Mesenchymal stem cell (in vitro differentiated cells and primary cell): Measurements from ENCODE around the gene BIRC7.
A peak's percentile ranks its signal among the peaks of the same experiment; 100 is the strongest.

Experiments used
- DNase-seq: peaks from one replicate; pipeline ENCODE4 v3.0.0-alpha.2; 2013
- H2AFZ ChIP-seq: one replicate; pipeline ENCODE4 v1.6.1; 2013; ENCODE audit warnings: low read depth, mild to moderate bottlenecking, control low read depth, inconsistent platforms, low read length, moderate library complexity
- H2AK5ac ChIP-seq: 2 replicates; pipeline ENCODE4 v1.6.1; 2013; ENCODE audit warnings: low read length, moderate library complexity, mild to moderate bottlenecking, inconsistent platforms; ENCODE audit not compliant: severe bottlenecking
- H2BK120ac ChIP-seq: one replicate; pipeline ENCODE4 v1.6.1; 2013; ENCODE audit warnings: low read depth, mild to moderate bottlenecking, inconsistent platforms, low read length, moderate library complexity
- H2BK12ac ChIP-seq, 2 experiments: one replicate each; pipeline ENCODE4 v1.6.1; 2013; ENCODE audit warnings: inconsistent platforms in 2 of 2, low read length in 2 of 2, mild to moderate bottlenecking in 2 of 2, moderate library complexity in 2 of 2, control low read depth in 1 of 2
- H2BK15ac ChIP-seq: one replicate; pipeline ENCODE4 v1.6.1; 2013; ENCODE audit warnings: mild to moderate bottlenecking, low read depth, inconsistent platforms; ENCODE audit not compliant: poor library complexity, severe bottlenecking
- H2BK5ac ChIP-seq: 2 replicates; pipeline ENCODE4 v1.6.1; 2013; ENCODE audit warnings: low read depth, mild to moderate bottlenecking, low read length, control low read depth, inconsistent platforms; ENCODE audit not compliant: poor library complexity, severe bottlenecking
- H3K14ac ChIP-seq, 2 experiments: one replicate each; pipeline ENCODE4 v1.6.1; 2013; ENCODE audit warnings: inconsistent platforms in 2 of 2, low read length in 2 of 2, control low read depth in 1 of 2, mild to moderate bottlenecking in 1 of 2, moderate library complexity in 1 of 2
- H3K18ac ChIP-seq, 2 experiments: one replicate each; pipeline ENCODE4 v1.6.1; 2013; ENCODE audit warnings: inconsistent platforms in 2 of 2, low read length in 2 of 2, control low read depth in 1 of 2, low read depth in 1 of 2, mild to moderate bottlenecking in 1 of 2
- H3K23ac ChIP-seq, 2 experiments: one replicate each; pipeline ENCODE4 v1.6.1; 2013; ENCODE audit warnings: inconsistent platforms in 2 of 2, low read length in 2 of 2, mild to moderate bottlenecking in 2 of 2, moderate library complexity in 2 of 2, control low read depth in 1 of 2
- H3K27ac ChIP-seq: 2 replicates; pipeline ENCODE4 v1.5.1; 2013; ENCODE audit warnings: mild to moderate bottlenecking, moderate library complexity, low read length, control low read depth, inconsistent platforms; ENCODE audit not compliant: poor library complexity, severe bottlenecking
- H3K27me3 ChIP-seq, 2 experiments: 2 replicates each; pipeline versions ENCODE4 v1.6.1 to v1.7.0; 2013; ENCODE audit warnings: low read length in 2 of 2, mild to moderate bottlenecking in 2 of 2, moderate library complexity in 2 of 2, control low read depth in 1 of 2, inconsistent platforms in 1 of 2; ENCODE audit not compliant: control insufficient read depth in 1 of 2, insufficient read depth in 1 of 2
- H3K36me3 ChIP-seq, 2 experiments: 2 replicates each; pipeline versions ENCODE4 v1.6.1 to v1.7.0; 2013; ENCODE audit warnings: low read length in 2 of 2, control low read depth in 1 of 2, inconsistent platforms in 1 of 2, low read depth in 1 of 2, mild to moderate bottlenecking in 1 of 2; ENCODE audit not compliant: insufficient read depth in 2 of 2, control insufficient read depth in 1 of 2
- H3K4ac ChIP-seq, 2 experiments: one replicate each; pipeline ENCODE4 v1.6.1; 2013; ENCODE audit warnings: inconsistent platforms in 2 of 2, low read length in 2 of 2, mild to moderate bottlenecking in 2 of 2, moderate library complexity in 2 of 2, control low read depth in 1 of 2, low read depth in 1 of 2
- H3K4me1 ChIP-seq: 2 replicates; pipeline ENCODE4 v1.6.1; 2013; ENCODE audit warnings: low read depth, low read length, control low read depth; ENCODE audit not compliant: control insufficient read depth, insufficient read depth
- H3K4me2 ChIP-seq: 2 replicates; pipeline ENCODE4 v1.6.1; 2013; ENCODE audit warnings: low read length, mild to moderate bottlenecking, inconsistent platforms; ENCODE audit not compliant: poor library complexity, severe bottlenecking
- H3K4me3 ChIP-seq, 2 experiments: 2 replicates each; pipeline versions ENCODE4 v1.5.1 to v1.7.0; 2013; ENCODE audit warnings: low read length in 2 of 2, mild to moderate bottlenecking in 2 of 2, control low read depth in 1 of 2, low read depth in 1 of 2; ENCODE audit not compliant: insufficient read depth in 1 of 2
- H3K79me1 ChIP-seq: replicated peaks from 2 replicates; pipeline ENCODE4 v1.6.1; 2013; ENCODE audit warnings: mild to moderate bottlenecking, control low read depth, low read length, inconsistent platforms; ENCODE audit not compliant: poor library complexity, severe bottlenecking
- H3K9ac ChIP-seq: 2 replicates; pipeline ENCODE4 v1.7.0; 2013; ENCODE audit warnings: mild to moderate bottlenecking, low read length, moderate library complexity
- H3K9me3 ChIP-seq: 2 replicates; pipeline ENCODE4 v1.7.0; 2013; ENCODE audit warnings: mild to moderate bottlenecking, low read length; ENCODE audit not compliant: control insufficient read depth
- H4K8ac ChIP-seq: one replicate; pipeline ENCODE4 v1.6.1; 2013; ENCODE audit warnings: inconsistent platforms, mild to moderate bottlenecking, low read length, moderate library complexity
- H4K91ac ChIP-seq: one replicate; pipeline ENCODE4 v1.6.1; 2013; ENCODE audit warnings: mild to moderate bottlenecking, low read length, inconsistent platforms
- WGBS: methylation state at CpG from one replicate; pipeline ENCODE4 v1.1.7; 2013; ENCODE audit warnings: mixed read lengths; 5-methylcytosine and 5-hydroxymethylcytosine counted together

Gene BIRC7

DNA sequence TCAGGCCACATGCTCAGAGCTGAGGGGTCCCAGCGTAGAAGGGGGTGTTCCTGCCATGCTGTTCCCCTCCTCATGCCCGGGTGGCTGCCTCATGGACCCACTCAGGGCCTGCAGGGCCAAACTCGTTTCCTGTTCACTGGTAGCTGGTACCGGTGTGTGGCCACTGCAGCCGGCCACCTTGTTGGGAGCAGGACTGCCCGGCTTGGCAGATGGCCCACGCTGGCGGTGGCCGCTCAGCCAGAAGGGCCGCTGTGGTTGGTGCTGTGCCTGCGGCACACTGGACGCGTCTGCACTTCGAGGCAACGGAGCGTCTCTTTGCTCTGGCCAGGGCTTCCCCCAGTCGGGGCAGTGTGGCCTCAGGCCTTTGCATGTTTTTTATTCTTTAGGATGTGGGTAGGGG is 47.2 kb downstream of the BIRC7 start:
- Histone ChIP-seq H3K18ac (no peak overlapping the region), H3K23ac (no peak overlapping the region), H3K9me3 (no peaks in the 10 kb centered on the region), H4K8ac (no peak overlapping the region), H4K91ac (no peak overlapping the region), H3K4me3 (no peak overlapping the region), H3K36me3 (peaks cover 87 to 100% of the 10 kb centered on the region in 2 experiments), H3K79me1 (peaks cover 56% of the 10 kb centered on the region), H2BK5ac (no peak overlapping the region), H3K9ac (no peak overlapping the region), H3K27me3 (no peaks in the 10 kb centered on the region), H2BK15ac (no peak overlapping the region), H2AK5ac (no peak overlapping the region), H3K27ac (no peak overlapping the region), H3K4me2 (no peak overlapping the region), H2BK120ac (no peak overlapping the region), H2AFZ (no peak overlapping the region), H3K4ac (no peak overlapping the region), H3K14ac (no peak overlapping the region), H3K4me1 (peaks cover 23% of the 10 kb centered on the region), H2BK12ac (no peak overlapping the region)
- DNase-seq = no peak
- 99% methylated on average over 17 of the region's 17 CpGs for WGBS

DNA sequence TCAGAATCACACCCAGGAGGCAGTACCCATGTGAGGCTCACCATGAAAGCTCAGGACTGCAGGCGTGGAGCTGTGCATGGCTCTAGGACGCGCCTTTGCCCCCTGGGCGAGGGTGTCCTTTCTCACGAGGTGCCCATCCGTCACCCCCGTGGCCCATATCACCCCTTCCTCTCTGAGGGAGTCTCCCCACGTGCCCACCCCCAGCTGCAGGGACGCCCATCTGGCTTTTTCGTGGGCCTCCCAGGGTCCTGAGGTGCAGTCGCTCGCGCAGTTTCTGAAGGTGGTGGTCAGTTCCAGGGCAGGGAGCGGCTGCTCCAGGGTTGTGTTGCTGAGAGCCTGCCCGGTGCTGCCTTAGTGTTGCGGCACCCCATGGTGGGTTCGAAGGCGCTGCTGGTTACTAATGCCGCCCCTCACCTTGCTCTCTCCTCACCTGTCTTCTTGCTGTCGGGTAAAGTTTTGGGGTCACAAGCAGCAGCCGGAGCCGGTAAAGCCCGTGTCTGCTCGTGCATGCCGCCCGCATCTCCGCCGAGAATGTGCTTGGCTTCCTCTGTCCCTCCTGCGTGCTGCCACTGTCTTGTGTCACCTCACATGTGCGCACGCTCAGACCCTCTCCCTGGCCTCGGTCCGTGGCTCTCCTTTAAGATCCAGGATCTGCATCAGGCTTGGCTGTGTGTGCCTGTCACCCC is 47.8 kb downstream of the BIRC7 start:
- Histone ChIP-seq H3K27ac (no peak overlapping the region), H3K4me1 (peaks cover 23% of the 10 kb centered on the region)

DNA sequence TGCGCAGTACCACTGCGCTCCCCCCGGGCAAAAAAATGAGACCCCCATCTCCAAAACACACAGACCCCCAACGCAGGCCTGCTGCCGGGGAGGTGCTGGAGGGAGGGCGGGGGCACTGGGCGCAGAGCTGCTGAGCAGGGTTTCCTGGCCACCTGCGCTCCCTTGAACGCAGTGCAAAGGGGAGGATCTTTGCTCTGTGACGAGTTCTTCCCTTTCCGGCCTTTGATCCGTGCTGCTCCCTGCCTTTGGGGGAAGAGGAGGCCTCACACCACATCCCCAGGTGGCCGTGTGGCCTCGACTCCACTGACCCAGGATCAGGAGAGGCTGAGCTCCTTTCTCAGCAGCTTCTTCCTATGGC is 48.4 kb downstream of the BIRC7 start:
- Histone ChIP-seq H2BK5ac (no peak overlapping the region), H3K18ac (no peak overlapping the region), H2BK120ac (no peak overlapping the region), H3K4ac (no peak overlapping the region), H3K4me3 (no peak overlapping the region), H3K23ac (no peak overlapping the region), H2BK15ac (no peak overlapping the region), H3K27ac (peak overlapping the region; percentile 0), H3K27me3 (no peaks in the 10 kb centered on the region), H3K9ac (no peak overlapping the region), H3K4me2 (no peak overlapping the region), H2AFZ (no peak overlapping the region), H3K4me1 (peaks cover 23% of the 10 kb centered on the region), H4K8ac (no peak overlapping the region), H4K91ac (no peak overlapping the region), H3K79me1 (peaks cover 53% of the 10 kb centered on the region), H2AK5ac (no peak overlapping the region), H3K9me3 (no peaks in the 10 kb centered on the region), H3K36me3 (peaks cover 87 to 100% of the 10 kb centered on the region in 2 experiments), H2BK12ac (no peak overlapping the region), H3K14ac (no peak overlapping the region)
- 85% methylated on average over 14 of the region's 14 CpGs for WGBS
- DNase-seq = no peak

More for the DNA sequence above, 47.8 kb downstream of the BIRC7 start:
- Histone ChIP-seq H2AFZ (no peak overlapping the region), H2BK5ac (no peak overlapping the region), H2AK5ac (no peak overlapping the region), H3K4ac (no peak overlapping the region), H3K18ac (no peak overlapping the region), H3K79me1 (peaks cover 54% of the 10 kb centered on the region), H2BK15ac (no peak overlapping the region), H4K91ac (no peak overlapping the region), H2BK12ac (no peak overlapping the region), H2BK120ac (no peak overlapping the region), H3K4me3 (no peak overlapping the region), H3K14ac (no peak overlapping the region), H3K9me3 (no peaks in the 10 kb centered on the region), H3K4me2 (no peak overlapping the region), H4K8ac (no peak overlapping the region), H3K36me3 (peaks cover 87 to 100% of the 10 kb centered on the region in 2 experiments), H3K9ac (no peak overlapping the region), H3K23ac (no peak overlapping the region), H3K27me3 (no peaks in the 10 kb centered on the region)
- WGBS = 97% methylated on average over 32 of the region's 33 CpGs
- DNase-seq = no peak

- H3K36me3 ChIP-seq = peaks cover 87 to 100% of the 10 kb centered on the region in 2 experiments
- no peak overlapping the region for H3K4ac ChIP-seq
- H3K18ac ChIP-seq = no peak overlapping the region
- no peak overlapping the region for H3K4me3 ChIP-seq
- H3K4me2 ChIP-seq = no peak overlapping the region
- H2BK120ac ChIP-seq = no peak overlapping the region
- no peaks in the 10 kb centered on the region for H3K27me3 ChIP-seq
- no peak overlapping the region for H3K23ac ChIP-seq
- peaks cover 23% of the 10 kb centered on the region for H3K4me1 ChIP-seq
- no peak overlapping the region for H3K14ac ChIP-seq
- no peak overlapping the region for H3K27ac ChIP-seq
- no peak overlapping the region for H2BK15ac ChIP-seq
- H4K8ac ChIP-seq = peak overlapping the region; percentile 7
- no peak overlapping the region for H2BK5ac ChIP-seq
- H3K9ac ChIP-seq = no peak overlapping the region
- no peak overlapping the region for H2AK5ac ChIP-seq
- H2AFZ ChIP-seq = no peak overlapping the region
- H3K79me1 ChIP-seq = peaks cover 51% of the 10 kb centered on the region
- H2BK12ac ChIP-seq = no peak overlapping the region
- H4K91ac ChIP-seq = peak overlapping the region; percentile 52
- no peaks in the 10 kb centered on the region for H3K9me3 ChIP-seq
- no peak for DNase-seq
- 89% methylated on average over 20 of the region's 25 CpGs for WGBS
Observed at GRCh38 chr20:63284544-63284949, 48.8 kb downstream of the BIRC7 start.
